Adipocyte (in vitro differentiated cells): ENCODE results near the gene FUT7.
A peak's percentile ranks its signal among the peaks of the same experiment; 100 is the strongest.

Experiments
- DNase-seq: peaks from one replicate; pipeline ENCODE4 v3.0.0-alpha.2; 2015; ENCODE audit warnings: low read depth
- H3K27me3 ChIP-seq: replicated peaks from 2 replicates; pipeline ENCODE4 v1.7.0; 2013; ENCODE audit warnings: mild to moderate bottlenecking, low read length, moderate library complexity; ENCODE audit not compliant: control insufficient read depth, insufficient read depth
- H3K36me3 ChIP-seq: 2 replicates; pipeline ENCODE4 v1.7.0; 2013; ENCODE audit warnings: low read length, mild to moderate bottlenecking, moderate library complexity; ENCODE audit not compliant: control insufficient read depth, insufficient read depth, severe bottlenecking
- H3K4me1 ChIP-seq: 2 replicates; pipeline ENCODE4 v1.7.0; 2013; ENCODE audit warnings: mild to moderate bottlenecking, low read length, moderate library complexity; ENCODE audit not compliant: control insufficient read depth, insufficient read depth
- H3K4me3 ChIP-seq: 2 replicates; pipeline ENCODE4 v1.7.0; 2013; ENCODE audit warnings: mild to moderate bottlenecking, low read length, moderate library complexity
- H3K9ac ChIP-seq: 2 replicates; pipeline ENCODE4 v1.7.0; 2013; ENCODE audit warnings: mild to moderate bottlenecking, low read length, moderate library complexity
- H3K9me3 ChIP-seq: 2 replicates; pipeline ENCODE4 v1.7.0; 2013; ENCODE audit warnings: mild to moderate bottlenecking, low read length, moderate library complexity; ENCODE audit not compliant: control insufficient read depth

Gene FUT7

DNA sequence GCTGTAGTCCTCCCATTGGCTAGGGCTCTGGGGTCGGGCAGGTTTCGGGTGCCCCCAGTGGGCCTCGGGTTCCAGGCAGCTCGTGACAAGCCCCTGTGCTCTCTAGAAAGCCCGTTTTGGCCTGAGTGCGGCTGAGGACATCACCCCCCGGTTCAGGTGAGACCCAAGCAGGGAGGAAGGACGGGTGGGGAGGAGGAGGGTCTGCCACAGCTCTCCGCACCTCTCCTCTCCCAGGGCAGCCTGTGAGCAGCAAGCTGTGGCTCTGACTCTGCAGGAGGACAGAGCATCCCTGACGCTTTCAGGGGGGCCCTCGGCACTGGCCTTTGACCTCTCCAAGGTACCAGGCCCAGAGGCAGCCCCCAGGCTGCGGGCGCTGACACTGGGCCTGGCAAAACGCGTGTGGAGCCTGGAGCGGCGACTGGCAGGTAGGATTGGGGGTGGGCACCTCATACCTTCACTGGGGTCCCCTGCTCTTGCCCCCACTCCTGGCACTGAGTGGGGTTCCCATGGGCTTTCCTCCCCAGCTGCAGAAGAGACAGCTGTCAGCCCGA, 39.0 kb downstream of the FUT7 start:
- H3K36me3 ChIP-seq: no peaks in the 10 kb centered on the region

DNA sequence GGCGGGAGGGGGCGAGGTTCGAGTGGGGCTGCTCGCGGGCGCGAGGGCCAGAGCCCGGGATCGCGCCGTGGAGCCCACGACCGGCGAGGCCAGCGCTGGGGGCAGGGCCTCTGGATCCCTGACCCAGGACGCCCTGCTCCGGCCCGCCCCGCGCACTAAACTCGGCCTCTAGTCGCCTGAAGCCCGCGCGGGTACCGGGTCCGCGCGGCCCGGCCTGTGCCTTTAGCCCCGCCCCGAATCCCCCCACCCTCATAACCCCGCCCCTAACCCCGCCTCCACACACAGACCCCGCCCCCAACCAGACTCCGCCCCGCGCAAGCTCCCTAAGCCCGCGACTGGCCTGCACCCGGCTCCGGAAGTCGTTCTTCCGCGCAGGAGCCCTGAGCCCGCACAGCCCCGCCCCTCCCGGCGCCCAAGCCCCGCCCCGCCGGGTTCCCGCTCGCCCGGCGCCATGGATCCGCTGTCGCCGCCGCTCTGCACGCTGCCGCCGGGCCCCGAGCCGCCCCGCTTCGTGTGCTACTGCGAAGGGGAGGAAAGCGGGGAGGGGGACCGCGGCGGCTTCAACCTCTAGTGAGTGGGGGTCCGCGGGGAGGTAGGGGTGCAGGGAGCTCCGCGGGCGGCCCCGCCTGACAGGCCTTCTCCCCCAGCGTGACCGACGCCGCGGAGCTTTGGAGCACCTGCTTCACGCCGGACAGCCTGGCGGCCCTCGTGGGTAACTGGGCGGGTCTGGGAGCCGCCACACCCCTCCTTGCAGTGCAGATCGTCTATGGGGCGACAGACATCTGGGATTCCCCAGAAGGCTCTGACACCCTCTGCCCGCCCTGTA, 39.7 kb downstream of the FUT7 start, which contains the start of gene PAXX:
TSS of gene PAXX (plus strand) at position 430 of the 826 bp plus-strand sequence. CDS start at position 452, 22 bp downstream.
- no peaks in the 10 kb centered on the region for H3K36me3 ChIP-seq
- peak within 1 kb of the TSS; percentile 84 for H3K9ac ChIP-seq
- peak within 1 kb of the TSS; percentile 88 for H3K4me3 ChIP-seq
- H3K9me3 ChIP-seq: no peaks in the 10 kb centered on the region
- H3K27me3 ChIP-seq: no peaks in the 10 kb centered on the region
- peaks cover 18% of the 10 kb centered on the region for H3K4me1 ChIP-seq
- DNase-seq: peak; percentile 97

More for the DNA sequence above, 39.0 kb downstream of the FUT7 start:
- Histone ChIP-seq H3K9me3 (no peaks in the 10 kb centered on the region), H3K9ac (peak overlapping the region; percentile 84), H3K4me3 (peak overlapping the region; percentile 88), H3K4me1 (peaks cover 18% of the 10 kb centered on the region), H3K27me3 (no peaks in the 10 kb centered on the region)
- DNase-seq: no peak

DNA sequence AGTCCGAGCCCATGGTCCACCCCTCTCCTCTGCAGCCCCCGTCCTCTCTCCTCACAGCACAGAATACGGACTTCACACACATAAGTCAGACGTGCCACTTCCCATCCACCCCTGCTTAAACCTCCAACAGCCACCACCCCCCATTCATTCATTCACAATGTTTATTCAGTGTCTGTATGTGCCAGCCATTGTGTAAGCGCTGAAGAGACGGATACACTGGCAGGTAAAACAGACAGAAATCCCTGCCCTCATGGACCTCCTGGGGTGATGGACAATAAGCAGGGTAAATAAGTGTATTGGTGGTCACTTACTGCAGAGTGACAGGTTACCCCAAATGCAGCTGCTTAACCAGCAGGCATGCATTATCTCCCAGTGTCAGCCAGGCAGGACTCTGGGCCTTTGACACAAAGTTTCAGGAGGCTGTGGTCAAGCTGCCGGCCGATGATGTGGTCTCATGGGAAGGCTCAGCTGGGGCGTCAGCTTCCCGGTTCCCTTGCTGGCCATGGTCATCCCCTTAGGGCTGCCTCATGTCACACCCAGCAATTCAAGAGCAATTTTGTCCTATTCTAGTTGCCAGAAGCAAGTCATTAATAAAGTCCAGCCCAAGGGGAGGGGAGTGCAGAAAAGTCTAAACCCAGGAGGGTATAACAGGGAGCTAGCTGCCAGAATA, 41.5 kb downstream of the FUT7 start:
- Histone ChIP-seq H3K4me3 (no peak overlapping the region), H3K9ac (no peak overlapping the region), H3K36me3 (no peaks in the 10 kb centered on the region), H3K27me3 (peaks cover 4% of the 10 kb centered on the region), H3K4me1 (peaks cover 10% of the 10 kb centered on the region), H3K9me3 (no peaks in the 10 kb centered on the region)
- no peak for DNase-seq

DNA sequence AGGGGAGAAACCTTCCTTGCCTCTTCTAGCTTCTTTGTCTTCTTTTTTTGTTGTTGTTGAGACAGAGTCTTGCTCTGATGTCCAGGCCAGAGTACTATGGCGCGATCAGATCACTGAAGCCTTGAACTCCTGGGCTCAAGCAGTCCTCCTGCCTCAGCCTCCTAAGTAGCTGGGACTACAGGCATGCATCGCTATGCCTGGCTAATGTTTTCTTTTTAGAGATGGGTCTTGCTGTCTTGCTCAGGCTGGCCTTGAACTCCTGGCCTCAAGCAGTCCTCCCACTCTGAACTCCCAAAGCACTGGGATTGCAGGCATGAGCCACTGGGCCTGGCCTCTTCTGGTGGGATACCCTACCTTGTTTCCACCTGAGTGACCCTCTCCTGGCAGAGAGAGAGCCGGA, 43.0 kb downstream of the FUT7 start:
- no peak for DNase-seq
- peaks cover 7% of the 10 kb centered on the region for H3K27me3 ChIP-seq
- H3K4me1 ChIP-seq: peaks cover 10% of the 10 kb centered on the region
- no peaks in the 10 kb centered on the region for H3K9me3 ChIP-seq
- H3K4me3 ChIP-seq: no peak overlapping the region
- no peaks in the 10 kb centered on the region for H3K36me3 ChIP-seq
- H3K9ac ChIP-seq: no peak overlapping the region

DNA sequence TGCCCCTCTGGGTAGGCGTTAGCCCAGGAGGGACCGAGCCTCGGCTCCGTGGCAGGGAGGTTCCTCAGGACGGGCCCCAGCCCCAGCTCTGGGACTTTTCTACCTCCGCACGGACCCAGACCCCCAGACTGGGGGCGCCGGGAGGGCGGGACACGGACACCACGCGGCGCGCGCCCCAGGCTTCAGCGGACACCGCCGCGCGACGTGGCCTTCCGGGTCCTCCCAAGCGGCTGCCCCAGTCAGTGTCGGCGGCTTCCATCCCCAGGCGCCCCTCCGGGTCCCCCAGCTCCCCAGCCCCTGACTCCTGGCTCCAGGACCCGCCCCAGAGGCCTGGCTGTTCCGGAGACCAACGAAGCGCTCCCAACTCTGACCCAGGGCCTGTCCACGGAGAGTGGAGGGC, 46.0 kb downstream of the FUT7 start:
- no peak for DNase-seq
- Histone ChIP-seq H3K4me1 (no peaks in the 10 kb centered on the region), H3K36me3 (no peaks in the 10 kb centered on the region), H3K9me3 (no peaks in the 10 kb centered on the region), H3K9ac (no peak overlapping the region), H3K4me3 (no peak overlapping the region), H3K27me3 (peaks cover 12% of the 10 kb centered on the region)

DNA sequence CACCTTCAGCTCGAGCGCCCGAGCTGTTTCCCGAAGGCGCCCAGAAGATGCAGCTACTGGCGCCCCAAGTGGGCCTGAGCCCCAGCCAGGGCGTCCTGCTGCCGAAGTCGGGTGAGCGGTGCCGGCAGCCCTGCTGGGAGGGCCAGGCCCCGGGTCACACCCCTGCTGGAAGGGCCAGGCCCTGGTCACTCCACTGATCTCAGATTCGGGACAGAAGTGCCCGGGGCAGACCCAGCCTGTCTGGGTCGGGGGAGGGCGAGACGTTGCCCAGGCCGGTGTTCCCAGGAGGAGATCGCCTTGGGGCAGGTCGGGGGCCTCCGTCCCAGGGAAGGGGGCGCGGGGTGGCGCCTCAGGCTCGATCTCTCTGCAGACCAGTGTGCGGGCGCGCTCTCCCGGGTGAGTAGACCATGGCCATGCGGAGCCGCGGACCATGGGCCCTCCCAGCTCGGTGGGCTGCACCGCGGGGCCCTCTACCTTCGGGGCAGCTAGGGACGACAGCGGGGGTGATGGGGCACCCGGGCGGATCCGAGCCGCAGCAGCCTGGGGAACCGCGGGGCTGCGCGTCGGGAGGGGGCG, 46.8 kb downstream of the FUT7 start:
- DNase-seq: no peak
- Histone ChIP-seq H3K27me3 (peaks cover 12% of the 10 kb centered on the region), H3K36me3 (no peaks in the 10 kb centered on the region), H3K4me1 (no peaks in the 10 kb centered on the region), H3K4me3 (no peak overlapping the region), H3K9me3 (no peaks in the 10 kb centered on the region), H3K9ac (no peak overlapping the region)

DNA sequence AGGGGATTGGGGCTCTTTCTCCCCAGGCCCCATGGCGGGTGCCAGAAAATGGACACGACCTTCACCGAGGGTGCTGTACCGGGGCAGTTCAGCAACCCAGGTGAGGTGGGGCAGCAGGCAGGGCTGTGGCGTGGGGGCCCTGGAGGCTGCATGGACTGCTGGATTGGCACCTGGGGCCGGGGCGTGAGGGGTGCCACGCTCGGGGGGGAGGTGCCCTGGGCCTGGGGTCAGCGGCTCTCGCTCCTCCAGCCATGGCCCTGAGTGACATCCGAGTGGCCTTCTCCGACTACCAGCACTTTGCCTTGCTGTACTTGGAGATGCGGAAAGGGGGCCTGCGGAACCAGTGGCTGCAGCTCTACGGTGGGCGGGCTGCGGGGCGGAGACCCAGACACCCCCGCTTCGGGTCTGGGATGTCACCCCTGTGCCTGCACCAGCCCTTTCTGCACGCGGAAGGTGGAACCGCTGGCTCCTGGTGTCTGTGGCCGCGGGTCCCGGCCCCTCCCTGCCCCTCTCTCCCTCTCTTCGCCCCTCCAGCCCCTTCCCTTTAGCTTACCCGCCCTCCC, 47.3 kb downstream of the FUT7 start:
- Histone ChIP-seq H3K9ac (no peak overlapping the region), H3K9me3 (no peaks in the 10 kb centered on the region)
- no peak for DNase-seq

DNA sequence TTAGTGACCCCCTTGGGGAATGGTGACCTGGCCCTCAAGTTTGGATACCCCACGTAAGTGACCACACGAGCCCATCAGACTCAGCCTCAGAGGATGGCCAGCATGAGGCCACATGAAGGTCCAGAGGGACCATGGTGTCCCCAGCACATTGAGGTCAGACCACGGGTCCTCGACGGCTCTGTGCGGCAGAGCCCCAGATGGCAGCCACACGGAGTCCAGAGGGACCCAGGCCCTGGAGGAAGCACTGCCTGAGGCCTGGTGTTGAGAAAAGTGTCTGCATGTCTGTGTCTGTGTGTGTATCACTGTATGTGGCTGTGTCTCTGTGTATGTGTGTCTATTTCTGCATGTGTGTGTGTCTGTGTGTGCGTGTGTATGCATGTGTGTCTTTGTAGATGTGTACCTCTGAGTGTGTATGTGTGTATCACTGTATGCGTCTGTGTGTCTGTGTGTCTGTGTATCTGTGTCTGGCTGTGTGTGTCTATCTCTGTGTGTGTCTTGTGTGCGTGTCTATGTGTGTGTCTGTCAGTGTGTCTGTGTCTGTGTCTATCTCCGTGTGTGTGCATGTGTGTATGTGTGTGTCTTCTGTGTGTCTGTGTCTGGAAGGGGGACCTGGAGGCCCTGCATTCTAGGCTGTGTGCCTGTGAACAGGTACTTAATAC, 48.1 kb downstream of the FUT7 start:
- Histone ChIP-seq H3K4me3 (no peak overlapping the region), H3K9ac (no peak overlapping the region), H3K9me3 (no peaks in the 10 kb centered on the region), H3K36me3 (no peaks in the 10 kb centered on the region), H3K4me1 (no peaks in the 10 kb centered on the region), H3K27me3 (peaks cover 12% of the 10 kb centered on the region)
- DNase-seq: no peak

More for the DNA sequence above, 47.3 kb downstream of the FUT7 start:
- H3K4me3 ChIP-seq: no peak overlapping the region
- no peaks in the 10 kb centered on the region for H3K36me3 ChIP-seq
- H3K4me1 ChIP-seq: no peaks in the 10 kb centered on the region
- H3K27me3 ChIP-seq: peaks cover 12% of the 10 kb centered on the region

DNA sequence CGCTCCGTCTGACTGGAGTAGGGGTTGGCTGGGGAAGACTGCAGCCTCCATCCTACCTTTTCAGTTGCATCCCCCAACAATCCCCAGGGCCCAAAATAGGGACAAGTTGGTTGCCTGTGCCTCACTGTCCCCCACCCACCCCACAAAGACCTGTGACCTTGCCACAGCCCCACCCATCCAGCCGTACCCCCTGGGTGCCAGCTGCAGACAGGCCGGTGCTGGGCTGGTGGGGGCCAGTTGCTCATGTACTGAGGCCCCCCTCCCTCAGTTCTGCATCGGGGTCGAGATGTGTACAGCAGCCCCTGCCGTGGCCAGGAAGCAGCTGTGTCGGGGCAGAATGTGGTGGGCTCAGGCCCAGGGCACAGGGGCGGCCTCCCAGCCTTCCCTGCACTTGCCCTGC, 48.7 kb downstream of the FUT7 start:
- no peaks in the 10 kb centered on the region for H3K36me3 ChIP-seq
- H3K27me3 ChIP-seq: peaks cover 12% of the 10 kb centered on the region

DNA sequence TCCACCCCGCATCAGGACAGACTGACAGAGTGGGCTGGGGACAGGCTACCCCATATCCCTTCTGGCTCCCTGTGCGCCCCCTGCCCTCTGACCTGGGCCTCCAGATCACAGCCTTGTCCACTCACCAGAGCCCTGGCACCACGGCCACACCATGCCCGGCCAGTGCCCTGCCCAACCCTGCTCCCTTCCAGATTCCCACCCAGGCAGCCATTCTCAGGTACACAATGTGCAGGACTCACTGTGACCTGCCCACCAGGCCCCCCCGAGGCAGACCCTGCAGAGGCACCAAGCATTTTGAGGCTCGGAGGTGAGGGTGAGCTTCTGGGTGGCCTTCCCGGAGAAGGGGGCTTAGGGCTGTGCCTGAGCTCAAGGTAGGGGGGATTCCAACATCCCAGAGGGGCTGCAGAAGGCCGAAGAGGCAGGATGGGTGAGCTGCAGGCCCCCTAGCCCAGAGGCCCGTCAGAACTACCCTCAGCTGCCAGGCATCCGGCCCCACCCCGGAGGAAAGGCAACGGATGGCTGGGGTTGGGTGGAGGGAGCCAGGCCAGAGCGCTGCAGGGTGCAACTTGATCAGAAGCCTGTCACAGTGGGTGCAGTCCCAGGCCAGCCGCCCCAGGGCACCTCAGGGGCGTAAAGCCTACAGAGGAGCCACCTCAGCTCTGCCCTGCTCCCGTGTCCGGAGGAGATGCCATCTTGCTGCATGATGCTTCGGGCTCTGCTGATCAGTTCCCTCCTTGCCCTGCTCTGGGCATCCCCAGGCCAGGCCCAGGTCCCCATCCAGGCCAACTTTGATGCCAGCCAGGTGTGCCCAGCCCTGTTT, 49.4 kb downstream of the FUT7 start, which contains the start of gene LCNL1:
TSS of gene LCNL1 (plus strand) at position 762 of the 820 bp plus-strand sequence. CDS start 594 bp downstream, outside the sequence.
- Histone ChIP-seq H3K4me1 (peaks cover 3% of the 10 kb centered on the region), H3K36me3 (no peaks in the 10 kb centered on the region), H3K4me3 (no peak within 1 kb of the TSS), H3K9ac (no peak within 1 kb of the TSS), H3K27me3 (peaks cover 12% of the 10 kb centered on the region), H3K9me3 (no peaks in the 10 kb centered on the region)
- no peak for DNase-seq

More for the DNA sequence above, 48.7 kb downstream of the FUT7 start:
- H3K9me3 ChIP-seq: no peaks in the 10 kb centered on the region
- no peak overlapping the region for H3K9ac ChIP-seq
- no peak for DNase-seq
- no peak overlapping the region for H3K4me3 ChIP-seq
- no peaks in the 10 kb centered on the region for H3K4me1 ChIP-seq
